HG03439 (cell line): ENCODE results near the gene NOL8.
A peak's percentile ranks its signal among the peaks of the same experiment; 100 is the strongest.

Experiments used
- ATAC-seq: cut with Tn5 transposase; IDR thresholded peaks from one replicate; pipeline ENCODE4 v1.9.1; 2021; ENCODE audit warnings: mild to moderate bottlenecking, moderate library complexity; ENCODE audit not compliant: unreplicated experiment

NOL8 gene

DNA sequence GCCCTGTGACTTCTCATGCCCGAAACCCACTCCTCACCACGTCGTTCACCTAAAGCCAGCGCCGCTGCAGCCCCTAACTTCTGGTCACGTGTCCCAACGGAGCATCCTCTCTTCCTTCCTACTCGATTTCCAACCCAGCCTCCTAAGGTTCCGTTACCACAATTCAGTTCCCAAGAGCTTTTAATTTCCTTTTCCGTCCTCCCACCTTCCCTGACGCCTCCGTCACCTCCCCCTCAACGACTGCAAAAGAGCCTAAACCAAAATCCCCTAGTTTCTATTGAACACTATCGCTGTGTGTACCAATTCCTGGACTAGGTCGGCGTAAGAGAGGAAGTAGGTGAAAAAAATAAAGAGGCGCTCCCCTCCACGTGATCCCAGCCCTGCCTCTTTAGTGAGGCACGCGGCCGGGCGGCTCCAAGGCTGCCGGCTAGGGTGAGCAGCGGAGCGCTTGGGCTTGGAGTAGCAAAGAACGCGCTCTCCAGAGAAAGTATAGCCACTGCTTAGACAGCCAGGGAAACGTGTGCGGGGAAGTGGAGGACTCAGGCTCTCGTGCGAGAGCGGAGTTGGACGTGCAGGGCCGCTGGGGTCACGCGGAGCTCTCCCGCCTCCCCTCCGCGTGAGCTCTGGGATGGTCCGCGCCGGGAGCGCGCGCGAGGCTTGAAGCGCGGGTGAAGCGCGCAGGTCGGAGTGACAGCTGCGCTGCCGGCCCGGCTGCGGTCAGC is at the start of gene NOL8, which contains the start of gene CENPP:
NOL8 (minus strand) TSS at position 82 of the 722 bp plus-strand sequence. CDS start 1,189 bp downstream, outside the sequence.
CENPP (plus strand) TSS at position 685 of the 722 bp plus-strand sequence.
- ATAC-seq: peak; percentile 93

DNA sequence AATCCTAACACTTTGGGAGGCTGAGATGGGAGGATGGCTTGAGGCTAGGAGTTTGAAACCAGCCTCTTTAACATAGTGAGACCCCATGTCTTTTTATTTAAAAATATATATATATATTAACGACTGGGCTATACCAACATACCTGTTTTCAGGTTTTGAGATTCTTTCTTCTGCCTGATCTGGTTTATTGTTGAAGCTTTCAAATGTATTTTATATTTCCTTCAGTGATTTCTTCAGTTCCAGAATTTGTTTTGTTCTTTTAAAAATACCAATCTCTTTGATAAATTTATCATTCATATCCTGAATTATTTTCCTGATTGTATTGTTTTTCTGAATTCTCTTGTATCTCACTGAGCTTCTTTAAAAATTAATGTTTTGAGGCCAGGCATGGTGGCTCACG is 48.0 kb upstream of the NOL8 start:
- ATAC-seq: no peak

DNA sequence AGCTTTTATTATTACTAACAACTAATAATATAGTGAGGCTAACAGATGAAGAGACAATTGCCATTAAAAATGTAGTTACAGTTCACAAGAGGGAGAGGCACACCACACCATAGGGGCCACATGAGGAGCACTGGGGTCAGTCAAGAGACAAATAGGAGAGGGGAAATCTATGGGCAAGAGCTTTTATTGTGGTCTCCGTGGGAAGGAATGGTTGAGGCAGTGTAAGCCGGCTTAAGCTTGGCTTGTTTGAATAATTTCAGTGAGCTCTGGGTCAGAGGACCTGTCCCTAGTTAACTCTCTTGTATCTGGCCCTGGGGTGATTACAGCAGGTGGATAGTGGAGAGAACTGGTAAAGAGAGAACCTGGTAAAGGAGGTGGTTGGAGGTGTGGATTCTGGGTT is 43.9 kb upstream of the NOL8 start:
- no peak for ATAC-seq

DNA sequence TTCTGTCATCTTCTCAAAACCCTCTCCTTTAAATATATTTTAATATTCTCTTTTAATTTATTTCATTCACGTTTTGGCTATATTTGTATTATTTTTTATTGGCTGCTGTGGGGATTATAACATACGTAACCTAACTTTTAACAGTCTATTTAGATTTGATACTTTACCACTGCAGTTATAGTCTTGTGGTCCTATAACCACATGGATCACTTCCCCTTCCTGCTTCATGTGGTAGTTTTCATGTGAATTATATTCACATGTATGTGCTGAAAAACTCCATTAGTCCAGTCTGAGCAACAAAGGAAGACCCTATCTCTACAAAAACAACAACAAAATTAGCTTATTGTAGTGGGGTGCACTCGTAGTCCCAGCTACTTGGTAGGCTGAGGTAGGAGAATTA is 34.9 kb upstream of the NOL8 start:
- ATAC-seq: no peak

DNA sequence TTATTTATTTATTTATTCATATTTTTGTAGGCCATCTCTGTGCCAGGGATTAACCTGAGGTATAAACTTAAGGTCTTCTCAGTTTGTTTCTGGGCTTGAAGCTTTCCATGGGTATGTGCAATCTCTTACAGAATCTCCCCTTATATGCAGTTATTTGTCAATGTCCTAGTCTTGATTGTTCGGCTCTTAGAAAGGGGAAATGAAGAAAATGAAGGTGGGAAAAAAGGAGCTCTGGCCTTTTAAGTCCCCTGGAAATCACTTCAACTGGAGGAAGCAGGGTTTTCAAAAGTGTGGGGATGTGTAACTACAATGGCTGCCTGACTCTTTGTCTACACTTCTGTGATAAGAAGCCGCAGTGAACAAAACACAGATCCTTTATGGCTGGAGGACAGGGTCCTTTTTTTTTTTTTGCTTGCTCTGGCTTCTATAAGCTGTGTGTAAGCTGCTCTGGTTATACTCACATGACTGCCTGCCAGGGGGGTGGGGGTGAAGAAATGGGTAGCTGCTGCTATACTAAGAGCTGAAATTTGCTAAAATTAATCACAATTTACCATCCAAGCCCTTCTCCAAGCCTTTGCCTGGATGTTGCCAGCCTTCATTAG is 34.3 kb upstream of the NOL8 start:
- ATAC-seq: no peak

DNA sequence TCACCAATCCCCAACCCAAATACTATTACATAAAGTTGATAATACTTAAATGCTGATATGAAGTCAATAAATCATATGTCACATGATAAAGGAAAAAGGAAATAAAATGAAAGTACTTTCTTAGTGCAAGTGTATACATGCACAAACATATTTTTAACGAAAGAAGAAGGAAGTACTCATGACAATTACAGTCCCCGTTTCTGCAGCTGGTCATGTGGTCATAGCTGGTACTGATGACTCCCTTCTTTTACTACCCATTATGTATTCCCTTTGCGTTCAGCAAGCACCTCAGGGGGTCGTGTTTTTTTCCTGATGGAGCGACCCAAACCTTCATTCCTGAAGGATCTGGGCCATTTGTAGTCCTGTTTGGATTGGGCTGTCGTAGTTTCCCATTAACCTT is 27.9 kb upstream of the NOL8 start:
- no peak for ATAC-seq

DNA sequence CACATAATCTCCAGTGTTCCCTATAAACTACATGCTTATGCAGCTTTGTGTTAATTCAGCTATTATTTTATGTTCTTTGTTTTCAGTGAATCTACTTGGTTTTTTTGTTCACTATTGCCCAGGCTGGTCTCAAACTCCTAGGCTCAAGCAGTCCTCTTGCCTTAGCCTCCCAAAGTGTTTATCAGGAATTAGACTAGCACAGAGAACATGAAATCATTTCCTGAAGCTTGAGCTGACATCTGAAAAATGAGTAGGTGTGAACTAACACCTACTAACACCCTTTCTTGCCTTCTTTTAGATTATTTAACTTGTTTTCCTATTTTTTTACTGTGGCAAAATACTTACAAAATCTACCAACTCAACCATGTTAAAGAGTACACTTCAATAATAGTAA is 25.6 kb upstream of the NOL8 start:
- no peak for ATAC-seq

DNA sequence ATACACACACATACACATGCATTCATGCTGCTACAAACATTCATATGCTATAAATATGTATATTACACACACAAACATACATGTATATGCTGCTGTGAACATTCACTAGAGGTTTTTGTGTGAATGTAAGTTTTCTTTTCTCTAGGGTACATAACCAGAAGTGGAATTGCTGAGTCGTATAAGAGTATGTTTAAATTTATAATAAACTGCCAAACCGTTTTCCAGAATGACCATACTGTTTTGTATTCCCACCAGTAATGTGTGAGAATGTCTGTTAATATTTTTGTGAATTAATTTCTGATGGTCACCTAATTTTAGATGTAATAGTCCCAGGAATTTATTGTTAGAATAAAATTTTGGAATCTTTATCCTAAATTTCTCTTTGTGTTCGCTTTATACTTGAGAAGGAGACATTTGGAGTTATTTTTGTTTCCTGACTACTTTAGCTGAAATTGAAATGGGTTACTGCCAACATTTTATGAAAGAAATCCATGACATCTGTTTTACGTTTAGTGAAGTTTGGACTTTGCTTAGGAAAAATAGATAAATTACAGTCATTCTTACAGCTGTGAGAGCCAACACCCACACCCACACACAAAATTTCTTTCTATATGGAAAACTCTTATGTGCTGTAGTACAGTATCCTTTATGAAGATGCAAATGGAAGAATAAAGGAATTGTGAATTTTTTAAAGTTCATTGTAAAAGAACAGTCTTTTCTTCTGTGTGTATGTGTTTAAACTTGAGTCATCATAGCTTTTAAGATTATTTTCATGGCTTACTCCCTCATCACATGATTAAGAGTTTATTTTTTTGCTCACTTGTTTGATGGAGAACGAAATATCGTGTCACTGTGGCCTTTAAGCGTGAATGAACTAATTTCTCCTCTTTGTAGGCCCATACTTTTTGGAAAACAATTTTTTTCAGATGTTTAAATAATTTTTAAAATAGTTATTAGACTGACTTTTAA is 24.9 kb upstream of the NOL8 start:
- ATAC-seq: no peak

DNA sequence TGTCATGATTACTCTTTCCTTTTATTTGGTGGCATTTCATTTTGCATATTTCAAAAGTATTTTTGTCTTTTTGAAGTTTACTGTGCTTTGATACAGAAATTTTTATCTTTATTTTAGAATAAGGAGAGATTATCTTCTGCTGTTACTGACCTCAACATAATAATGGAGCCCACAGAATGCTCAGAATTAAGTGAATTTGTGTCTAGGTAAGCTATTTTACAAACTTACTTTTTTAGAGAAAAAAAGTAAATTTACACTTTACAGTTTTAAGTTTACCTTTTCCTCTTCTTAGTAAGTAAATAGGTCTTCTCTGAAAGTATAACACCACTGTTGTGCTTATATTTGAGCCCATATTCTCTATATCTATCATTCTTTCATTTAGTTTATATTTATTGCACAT is 20.4 kb upstream of the NOL8 start:
- ATAC-seq: no peak

DNA sequence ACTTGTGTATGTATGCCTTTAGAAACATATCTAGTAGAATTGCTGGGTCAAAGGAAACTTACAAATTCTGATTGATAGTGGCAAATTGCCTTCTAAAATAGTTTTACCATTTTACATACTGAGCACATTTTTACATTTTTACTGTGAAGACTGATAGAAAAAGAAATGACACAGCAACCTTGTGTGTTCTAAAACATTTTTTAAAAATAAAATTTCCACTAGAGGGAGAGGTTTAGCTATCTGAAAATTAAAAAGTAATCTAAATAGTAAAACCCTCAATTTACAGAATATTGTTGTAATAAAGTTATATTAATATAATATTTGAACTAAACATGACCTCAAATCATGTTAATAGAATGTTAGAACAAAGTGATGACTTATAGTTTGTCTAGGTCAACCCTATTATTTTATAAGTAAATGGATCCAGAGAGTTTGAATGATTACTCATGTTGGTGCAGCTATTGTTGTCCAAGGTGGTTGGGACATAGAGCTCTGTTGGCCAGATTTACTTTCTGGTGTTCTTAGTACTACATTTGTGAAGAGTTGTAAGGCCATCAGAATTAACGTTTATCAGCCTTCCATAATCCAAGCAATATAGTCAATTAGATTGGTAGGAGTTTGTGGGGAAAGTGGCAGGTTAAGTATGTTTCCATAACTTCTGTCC is 17.8 kb upstream of the NOL8 start:
- ATAC-seq: no peak

DNA sequence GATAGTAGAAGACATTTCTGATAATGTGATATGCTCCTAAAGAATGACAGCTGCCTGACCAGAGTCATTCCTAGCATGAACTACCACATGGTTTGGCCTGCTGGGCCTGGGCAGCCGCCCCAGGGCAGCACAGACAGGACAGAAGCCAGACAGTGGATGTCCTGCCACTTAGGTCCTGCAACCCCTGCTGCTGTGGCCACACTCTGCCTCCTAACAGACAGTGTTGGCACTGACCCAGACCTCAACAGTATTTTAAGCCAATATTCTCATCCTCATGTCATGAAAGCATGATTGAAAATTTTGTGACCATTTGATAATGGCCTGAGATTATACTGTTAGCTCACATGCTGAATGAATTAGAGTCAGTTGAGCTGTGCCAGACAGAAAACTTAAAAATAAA is 16.4 kb upstream of the NOL8 start:
- no peak for ATAC-seq

DNA sequence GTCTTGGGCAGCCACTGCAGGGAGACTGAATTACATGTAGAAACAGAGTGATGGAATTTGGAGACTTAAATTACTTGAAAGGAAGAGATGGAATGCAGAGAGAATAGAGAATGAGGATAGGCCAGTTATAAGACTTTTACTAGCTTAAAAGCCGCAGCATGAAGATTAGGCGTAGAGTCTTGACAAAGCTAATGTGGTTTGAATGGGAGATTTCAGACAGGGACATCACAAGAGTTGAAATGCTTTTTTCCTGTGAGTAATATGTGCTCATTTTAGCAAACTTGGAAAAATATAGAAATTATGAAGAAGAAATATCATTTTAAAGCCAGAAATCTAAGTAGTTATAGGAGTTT is 8.1 kb upstream of the NOL8 start:
- no peak for ATAC-seq

DNA sequence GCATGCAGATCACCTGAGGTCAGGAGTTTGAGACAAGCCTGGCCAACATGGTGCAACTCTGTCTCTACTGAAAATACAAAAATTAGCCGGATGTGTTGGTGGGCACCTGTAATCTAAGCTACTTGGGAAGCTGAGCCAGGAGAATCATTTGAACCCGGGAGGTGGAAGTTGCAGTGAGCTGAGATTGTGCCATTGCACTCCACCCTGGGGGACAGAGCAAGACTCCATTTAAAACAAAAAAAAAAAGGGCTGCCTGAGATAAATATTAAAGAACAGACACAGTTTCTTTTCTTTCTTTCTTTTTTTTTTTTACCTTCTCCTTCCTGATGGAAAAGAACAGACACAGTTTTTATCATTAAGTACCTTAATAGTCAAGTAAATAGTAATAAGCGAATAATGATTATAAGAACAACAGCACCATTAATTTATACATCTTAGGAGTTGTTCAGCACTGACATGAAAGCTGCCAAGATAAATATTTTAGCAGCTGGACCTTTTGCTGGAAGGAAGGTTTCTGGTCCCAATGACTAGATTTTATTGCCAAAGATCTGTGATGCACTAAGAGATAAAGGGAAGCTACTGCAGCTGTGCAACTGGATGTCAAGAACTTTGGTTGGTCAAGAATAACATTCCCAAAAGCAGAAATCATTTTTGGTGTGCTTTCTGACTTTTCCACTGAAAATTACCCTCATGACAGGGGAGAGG is 7.6 kb upstream of the NOL8 start:
- ATAC-seq: no peak

DNA sequence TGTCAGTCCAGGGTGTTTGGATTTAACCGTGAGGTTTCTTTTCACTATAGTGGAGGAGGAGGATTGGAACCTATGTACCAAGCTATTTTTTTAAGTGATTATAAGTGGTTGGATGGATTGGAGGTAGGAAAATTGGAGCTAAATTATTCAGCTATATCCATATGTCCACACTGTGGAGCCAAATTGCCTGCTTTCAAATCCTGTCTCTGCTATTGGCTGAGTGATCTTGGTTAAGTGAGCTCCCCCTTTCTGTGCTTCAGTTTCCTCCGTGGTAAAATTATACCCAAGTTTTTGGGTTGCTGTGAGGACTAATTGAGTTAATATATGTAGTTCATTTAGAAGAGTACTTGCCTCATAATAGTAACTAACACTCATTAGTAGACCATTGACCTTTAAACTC is 3.1 kb upstream of the NOL8 start:
- ATAC-seq: no peak

DNA sequence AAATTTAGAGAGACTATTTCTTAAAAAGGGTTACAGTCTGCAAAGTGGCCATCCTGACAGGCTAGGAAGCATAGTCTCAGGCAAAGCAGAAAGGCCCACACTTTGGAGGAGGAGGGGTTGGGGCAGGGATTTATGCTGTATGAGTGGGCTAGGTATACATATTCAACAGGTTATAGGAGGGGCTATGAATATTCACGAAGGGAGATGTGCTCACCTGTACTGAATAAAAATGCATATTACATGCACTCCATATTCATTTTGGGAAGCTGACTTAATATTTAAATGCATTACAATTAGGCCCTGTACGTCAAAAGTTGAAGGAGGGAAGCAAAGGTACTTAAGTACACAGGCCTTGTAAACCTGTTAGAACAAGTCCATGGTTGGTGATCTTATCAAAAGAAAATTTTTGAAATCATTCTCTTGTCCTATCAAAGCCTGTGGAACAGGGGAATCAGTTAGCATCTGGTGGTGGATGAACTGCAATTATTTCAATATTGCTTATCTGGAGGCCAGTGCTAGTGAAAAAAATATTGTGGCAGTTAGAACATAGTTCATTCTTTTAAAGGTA is 2.2 kb upstream of the NOL8 start:
- ATAC-seq: no peak

DNA sequence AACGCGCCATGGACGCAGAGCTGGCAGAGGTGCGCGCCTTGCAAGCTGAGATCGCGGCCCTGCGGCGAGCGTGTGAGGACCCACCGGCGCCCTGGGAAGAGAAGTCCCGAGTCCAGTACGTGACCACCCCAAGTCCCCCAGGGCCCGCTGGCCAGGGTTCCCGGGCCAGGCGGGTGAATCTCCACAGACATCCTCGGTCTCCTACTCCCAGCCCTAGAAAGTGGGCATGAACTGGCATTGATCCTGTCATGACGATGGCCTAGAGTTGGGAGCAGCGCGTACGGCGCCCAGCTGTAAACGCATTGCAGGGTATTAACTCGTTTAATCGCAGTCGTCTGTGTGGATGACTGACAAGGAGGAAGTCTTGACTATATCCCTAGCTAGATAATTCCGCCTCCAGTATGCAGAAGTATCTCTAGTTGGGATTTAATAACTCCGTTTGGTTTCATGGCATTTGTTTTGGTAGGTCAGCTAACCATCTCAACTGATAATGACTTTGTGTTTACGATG is 896 bp upstream of the NOL8 start:
- no peak for ATAC-seq

DNA sequence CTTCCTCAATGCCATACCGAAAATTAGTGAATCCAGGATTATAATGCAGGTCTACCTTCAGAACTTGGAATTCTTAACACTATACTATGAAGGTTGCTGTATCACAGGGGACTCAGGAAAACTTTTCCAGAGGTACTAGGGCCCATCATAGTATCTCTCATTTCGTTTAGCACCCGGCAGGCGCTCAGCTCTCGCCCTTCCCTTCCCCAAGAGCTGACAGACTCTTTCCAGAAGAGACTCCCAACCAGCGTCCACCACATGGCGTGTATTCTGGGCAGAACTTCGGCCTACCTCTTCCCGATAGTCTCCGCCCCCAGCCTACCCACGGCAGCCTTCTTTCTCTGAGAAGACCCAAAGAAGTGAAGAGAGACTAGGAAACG is 271 bp downstream of the NOL8 start:
- ATAC-seq: peak; percentile 25

DNA sequence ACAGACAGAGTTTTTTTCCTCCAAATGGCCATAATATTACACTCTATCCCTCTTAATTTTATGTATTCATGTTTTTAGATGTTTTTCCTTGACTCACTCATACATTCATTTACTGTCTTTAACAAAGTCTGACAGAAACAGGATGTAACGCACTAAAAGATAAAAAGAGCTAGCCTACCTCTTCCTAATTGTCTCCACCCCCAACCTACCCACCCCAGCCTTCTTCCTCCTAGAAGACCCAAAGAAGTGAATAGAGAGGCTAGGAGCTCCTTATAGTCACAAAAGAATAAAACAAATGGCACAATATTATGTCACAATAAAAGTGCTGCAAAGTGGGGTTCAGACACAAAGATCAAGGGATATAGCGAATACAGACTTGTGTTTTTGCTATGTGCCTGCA is 719 bp downstream of the NOL8 start:
- ATAC-seq: no peak

DNA sequence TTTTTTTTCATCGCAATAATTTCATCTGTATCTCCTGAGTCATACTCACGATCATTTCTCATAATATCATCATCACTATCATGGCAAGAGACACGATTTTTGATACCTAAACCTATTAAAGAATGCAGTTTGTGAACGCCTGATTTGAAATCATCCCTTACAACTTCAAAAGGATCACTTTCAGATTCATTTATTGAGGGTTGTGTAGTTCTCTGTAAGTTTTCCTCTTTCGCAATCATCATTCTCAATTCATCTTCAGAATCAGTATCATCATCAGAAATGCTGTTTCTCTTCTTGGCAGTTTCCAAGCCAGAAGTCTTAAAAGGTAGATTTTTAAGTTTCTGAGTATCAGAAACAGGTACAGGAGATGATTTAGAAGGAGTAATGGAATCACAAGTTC is 9.7 kb downstream of the NOL8 start:
- ATAC-seq: no peak

DNA sequence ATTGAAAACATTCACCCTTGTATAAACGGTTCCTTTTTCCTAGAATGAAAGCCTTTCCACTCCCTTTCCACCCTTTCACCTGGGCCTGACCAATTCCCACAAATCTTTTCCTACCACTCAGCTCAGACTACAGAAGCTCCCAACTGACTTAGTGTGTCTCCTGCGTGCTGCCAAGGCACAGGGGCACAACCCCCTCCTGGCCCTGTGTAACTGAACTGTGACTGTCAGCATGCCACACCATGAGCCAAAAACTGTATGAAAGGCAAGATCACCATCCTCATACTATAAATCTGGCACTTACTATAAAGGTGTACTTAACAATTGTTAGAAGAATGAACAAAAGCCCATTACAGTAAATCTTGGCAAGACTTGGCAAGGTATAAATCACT is 11.5 kb downstream of the NOL8 start:
- ATAC-seq: no peak
